ENCODE results near the gene ESRP2.
A peak's percentile ranks its signal among the peaks of the same experiment; 100 is the strongest.

The ESRP2 gene

GRCh38 chr16:68263559-68264127, 27.7 kb upstream of the ESRP2 start:
- no peak for DNase-seq (ENCODE audit: low spot score)

- DNase-seq (ENCODE audit: low spot score), result no peak
Observed at GRCh38 chr16:68259007-68259825, 23.3 kb upstream of the ESRP2 start.

- DNase-seq (ENCODE audit: low spot score), result no peak
Observed at GRCh38 chr16:68257906-68258800, 22.2 kb upstream of the ESRP2 start.

- DNase-seq (ENCODE audit: low spot score), result peak; percentile 39
Observed at GRCh38 chr16:68257251-68257905, 21.5 kb upstream of the ESRP2 start.

- no peak for DNase-seq (ENCODE audit: low spot score)
Observed at GRCh38 chr16:68255712-68256111, 19.8 kb upstream of the ESRP2 start.

- DNase-seq (ENCODE audit: low spot score), result no peak
Observed at GRCh38 chr16:68253721-68254120, 17.8 kb upstream of the ESRP2 start.

- no peak for DNase-seq (ENCODE audit: low spot score)
Observed at GRCh38 chr16:68252383-68252782, 16.5 kb upstream of the ESRP2 start.

- no peak for DNase-seq (ENCODE audit: low spot score)
Observed at GRCh38 chr16:68251832-68252231, 15.9 kb upstream of the ESRP2 start.

- no peak for DNase-seq (ENCODE audit: low spot score)
Observed at GRCh38 chr16:68250951-68251350, 15.0 kb upstream of the ESRP2 start.

- DNase-seq (ENCODE audit: low spot score), result no peak
Observed at GRCh38 chr16:68249371-68249770, 13.4 kb upstream of the ESRP2 start.

GRCh38 chr16:68247932-68248331, 12.0 kb upstream of the ESRP2 start:
- DNase-seq (ENCODE audit: low spot score), result no peak

- DNase-seq (ENCODE audit: low spot score), result no peak
Observed at GRCh38 chr16:68247400-68247799, 11.5 kb upstream of the ESRP2 start.

GRCh38 chr16:68246666-68247065, 10.7 kb upstream of the ESRP2 start:
- DNase-seq (ENCODE audit: low spot score), result no peak

GRCh38 chr16:68246121-68246520, 10.2 kb upstream of the ESRP2 start:
- no peak for DNase-seq (ENCODE audit: low spot score)

- peak; percentile 94 for DNase-seq (ENCODE audit: low spot score)
Observed at GRCh38 chr16:68244903-68245853, 9.3 kb upstream of the ESRP2 start, which contains the start of gene PLA2G15. Gene PLA2G15 (plus strand): TSS chr16:68245373. CDS start chr16:68245427, 54 bp downstream.

GRCh38 chr16:68244481-68244902, 8.6 kb upstream of the ESRP2 start:
- no peak for DNase-seq (ENCODE audit: low spot score)

- DNase-seq (ENCODE audit: low spot score), result no peak
Observed at GRCh38 chr16:68242926-68243858, 7.3 kb upstream of the ESRP2 start.

GRCh38 chr16:68242085-68242484, 6.2 kb upstream of the ESRP2 start:
- DNase-seq (ENCODE audit: low spot score), result no peak

GRCh38 chr16:68238029-68238345, 2.1 kb upstream of the ESRP2 start:
- no peak for DNase-seq (ENCODE audit: low spot score)

All from CD4-positive, alpha-beta T cell treated with Interleukin-6 at 100 ng/mL for 8 hours (primary cell).